GM18951 (cell line): ENCODE results near the gene TREH.

Experiments
- POLR2A ChIP-seq: IDR thresholded peaks from 4 replicates; pipeline ENCODE4 v1.6.1; 2011; ENCODE audit warnings: mild to moderate bottlenecking; ENCODE audit not compliant: insufficient read length, insufficient read depth; ENCODE audit errors: extremely low read depth
- in situ Hi-C: fragments of 300-500 bp; cut with MboI; formaldehyde crosslinking; loops from one replicate; pipeline ENCODE4 v1.12.0; 2022; ENCODE audit warnings: low sequenced_read_pairs, mixed read lengths, inconsistent platforms; ENCODE audit not compliant: unreplicated experiment

TREH gene

DNA sequence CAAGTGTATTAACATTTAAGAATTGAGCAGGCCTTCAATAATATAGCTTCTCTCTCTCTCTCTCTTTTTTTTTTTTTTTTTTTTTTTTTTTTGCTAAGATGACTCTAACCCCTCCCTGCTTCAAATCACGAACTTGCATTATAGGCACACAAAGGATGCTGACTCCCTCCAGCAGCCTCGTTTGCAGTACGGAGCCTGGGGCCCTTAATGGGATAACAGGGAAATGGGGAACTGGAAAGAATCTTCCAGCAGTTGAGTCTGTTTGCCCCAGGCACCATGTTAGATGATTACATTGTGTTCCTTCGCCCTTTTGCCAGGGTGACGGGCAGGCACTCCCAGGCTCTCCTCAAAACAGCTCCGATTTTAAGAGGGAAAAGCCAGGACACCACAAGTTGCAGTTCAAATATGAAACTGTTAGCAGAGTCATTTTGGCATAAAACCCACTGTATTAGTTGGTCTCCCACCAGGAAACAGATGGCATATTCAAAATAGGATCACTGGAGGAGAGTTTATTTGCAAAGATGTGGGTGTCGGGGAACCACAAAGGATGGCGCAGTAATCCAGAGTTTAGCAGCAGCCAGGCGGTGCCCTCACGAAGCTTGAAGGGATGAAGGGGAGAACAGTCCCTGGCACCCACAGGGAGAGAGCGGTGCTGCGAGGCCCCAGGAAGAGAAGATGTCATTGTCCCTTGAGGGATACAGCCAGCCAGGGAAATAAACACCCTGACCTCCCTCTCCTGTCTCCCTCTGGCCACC is 26.5 kb upstream of the TREH start:
- no peak for TF ChIP-seq POLR2A
- in situ Hi-C loops = no loop called here

DNA sequence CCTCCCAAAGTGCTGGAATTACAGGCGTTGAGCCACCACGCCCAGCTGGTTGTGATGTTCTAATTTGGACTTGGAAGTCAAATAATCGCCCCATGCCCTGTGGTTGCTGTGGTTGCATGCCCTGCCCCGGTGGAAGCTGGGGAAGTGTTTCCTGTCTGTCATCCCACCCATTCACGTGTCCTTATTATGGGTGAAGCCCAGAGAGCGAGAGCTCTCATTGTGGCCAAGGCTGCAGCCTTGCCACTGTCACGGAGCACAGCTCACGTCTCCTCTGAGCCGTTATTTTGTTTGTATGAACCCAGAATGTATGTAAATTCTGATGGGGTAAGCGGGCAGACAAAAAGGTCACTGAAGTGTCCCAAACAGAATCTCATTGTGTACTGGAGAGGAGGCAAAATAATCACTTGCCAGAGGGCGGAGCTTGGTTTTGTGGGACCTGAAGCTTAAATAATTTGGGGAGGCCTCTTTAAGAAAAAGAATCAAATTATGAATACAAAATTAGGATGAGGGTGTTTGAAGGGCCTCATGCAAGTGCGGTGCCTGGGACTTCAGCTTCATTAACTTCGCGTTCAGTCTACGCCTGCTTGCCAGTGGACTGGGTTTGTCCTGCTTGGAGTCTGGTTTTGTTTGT is 25.8 kb upstream of the TREH start:
- TF ChIP-seq POLR2A = no peak
- in situ Hi-C loops = no loop called here

DNA sequence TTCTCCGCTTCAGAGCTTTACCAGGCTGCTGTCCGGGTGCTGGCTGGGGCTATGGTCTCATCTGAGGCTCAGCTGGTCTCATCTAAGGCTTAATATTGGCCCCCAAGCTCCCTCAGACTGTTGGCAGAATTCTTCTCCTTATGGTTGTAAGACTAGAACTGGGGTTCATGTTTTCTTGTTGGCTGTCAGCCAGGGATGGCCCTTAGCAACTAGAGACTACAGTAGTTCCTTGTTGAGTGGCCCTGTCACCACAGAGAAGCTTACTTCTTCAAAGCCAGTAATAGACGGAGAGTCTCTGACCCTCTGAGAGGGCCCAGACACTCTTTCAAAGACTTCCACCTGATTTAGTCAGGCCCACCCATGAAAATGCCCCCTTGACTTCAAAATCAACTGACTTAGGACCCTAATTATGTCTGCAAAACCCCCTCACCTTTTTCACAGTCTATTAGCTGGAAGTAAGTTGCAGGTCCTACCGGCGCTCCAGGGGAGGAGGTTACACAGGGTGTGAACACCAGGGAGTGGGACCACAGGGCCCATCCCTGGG is 24.2 kb upstream of the TREH start:
- no peak for TF ChIP-seq POLR2A
- in situ Hi-C loops = no loop called here

DNA sequence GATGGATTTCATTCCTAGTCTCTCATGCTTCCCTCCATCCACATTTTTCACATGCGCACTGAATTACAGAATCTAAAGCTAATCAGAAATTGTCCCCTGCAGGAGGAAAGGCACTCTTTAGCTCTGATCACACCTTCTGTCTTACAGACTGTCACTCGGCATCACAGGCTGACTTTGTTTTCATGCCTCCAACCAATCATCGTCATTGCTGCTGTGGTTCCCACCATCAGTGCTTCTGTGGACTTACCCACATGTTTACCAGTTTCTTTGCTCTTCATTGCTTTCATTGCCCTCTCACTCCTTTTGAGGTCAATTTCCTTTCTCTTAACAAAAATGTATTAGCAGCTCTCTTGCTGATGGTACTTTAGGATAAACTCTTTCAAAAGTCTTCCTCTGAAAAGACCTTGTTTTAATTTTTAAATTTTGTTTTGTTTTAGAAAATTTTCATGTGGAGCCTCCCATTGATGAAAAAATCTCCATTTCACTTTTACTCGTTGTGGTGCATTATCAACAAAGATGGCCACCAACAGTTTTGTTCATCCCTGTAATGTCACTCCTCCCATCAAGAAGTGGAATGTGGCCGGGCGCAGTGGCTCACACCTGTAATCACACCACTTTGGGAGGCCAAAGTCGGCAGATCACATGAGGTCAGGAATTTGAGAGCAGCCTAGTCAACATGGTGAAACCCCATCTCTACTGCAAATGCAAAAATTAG is 20.2 kb upstream of the TREH start:
- in situ Hi-C loops = loop anchor here (25.0 kb wide), 1 partner anchor 238 kb away; the partner anchor contains the start of gene BCL9L
- no peak for TF ChIP-seq POLR2A

DNA sequence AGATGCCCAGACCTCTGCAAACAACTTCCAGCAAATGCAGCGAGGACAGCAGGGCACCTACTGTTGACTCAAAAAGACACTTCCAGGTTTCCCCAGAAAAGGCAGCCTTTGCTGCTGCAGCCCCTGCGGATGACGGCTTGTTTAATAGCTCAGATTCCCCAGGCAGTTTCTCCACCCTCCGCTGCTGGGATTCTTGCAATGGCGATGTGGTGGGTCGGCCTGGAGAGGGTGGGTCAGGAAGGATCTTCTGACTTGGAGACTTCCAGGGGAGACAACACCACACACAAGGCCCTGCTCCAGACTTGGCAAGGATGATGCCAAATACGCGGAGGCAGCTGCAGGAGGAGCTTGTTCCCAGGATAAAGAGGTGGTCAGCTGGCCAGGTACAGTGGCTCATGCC is 17.9 kb upstream of the TREH start:
- TF ChIP-seq POLR2A = no peak
- in situ Hi-C loops = loop anchor here (25.0 kb wide), 1 partner anchor 240 kb away; the partner anchor contains the start of gene BCL9L

DNA sequence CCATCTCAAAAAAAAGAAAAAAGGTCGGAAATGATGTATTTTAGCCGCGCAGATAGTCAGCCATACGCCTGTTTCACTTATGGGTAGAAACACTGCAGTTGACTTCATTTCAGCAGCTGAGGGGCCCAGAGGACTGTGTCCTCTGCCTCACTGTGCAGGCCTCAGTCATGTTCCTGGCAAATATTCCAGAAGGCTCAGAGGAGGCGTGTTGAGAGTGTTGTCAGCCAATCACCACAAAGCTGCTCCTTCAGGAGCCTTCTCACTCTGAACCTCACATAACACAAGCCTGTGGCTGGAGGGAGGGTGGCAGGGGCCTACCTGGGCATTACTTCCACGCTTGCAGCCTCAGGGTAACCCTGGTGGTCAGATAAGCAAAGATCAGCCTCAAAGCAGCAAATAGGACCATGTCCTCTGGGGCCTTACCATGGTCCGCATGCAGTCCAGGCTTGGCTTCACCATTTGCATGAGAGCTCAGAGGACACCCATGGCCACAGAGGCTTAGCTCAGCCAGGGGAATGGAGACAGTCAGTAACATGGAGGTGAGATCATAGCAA is 17.3 kb upstream of the TREH start:
- TF ChIP-seq POLR2A = no peak
- in situ Hi-C loops = loop anchor here (25.0 kb wide), 1 partner anchor 241 kb away; the partner anchor contains the start of gene BCL9L

DNA sequence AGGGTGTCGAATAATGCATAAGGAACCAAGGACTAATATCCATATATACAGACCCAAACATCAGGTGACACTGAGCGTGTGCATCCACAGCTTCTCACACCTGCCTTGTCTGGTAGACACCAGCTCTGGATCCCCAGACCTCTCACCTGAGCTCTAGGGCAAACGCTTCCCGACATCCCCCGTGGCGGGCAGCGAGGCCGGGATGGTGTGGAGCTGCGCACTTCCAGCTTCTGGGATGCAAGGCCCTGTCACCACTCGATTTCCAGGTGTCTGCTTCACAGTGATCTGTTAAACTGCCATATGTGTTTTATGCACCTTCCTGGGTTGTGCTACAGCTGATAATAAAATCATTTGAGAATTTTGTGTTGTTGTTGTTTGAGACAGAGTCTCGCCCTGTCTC is 15.3 kb upstream of the TREH start:
- TF ChIP-seq POLR2A = no peak
- in situ Hi-C loops = loop anchor here (25.0 kb wide), 1 partner anchor 243 kb away; the partner anchor contains the start of gene BCL9L

DNA sequence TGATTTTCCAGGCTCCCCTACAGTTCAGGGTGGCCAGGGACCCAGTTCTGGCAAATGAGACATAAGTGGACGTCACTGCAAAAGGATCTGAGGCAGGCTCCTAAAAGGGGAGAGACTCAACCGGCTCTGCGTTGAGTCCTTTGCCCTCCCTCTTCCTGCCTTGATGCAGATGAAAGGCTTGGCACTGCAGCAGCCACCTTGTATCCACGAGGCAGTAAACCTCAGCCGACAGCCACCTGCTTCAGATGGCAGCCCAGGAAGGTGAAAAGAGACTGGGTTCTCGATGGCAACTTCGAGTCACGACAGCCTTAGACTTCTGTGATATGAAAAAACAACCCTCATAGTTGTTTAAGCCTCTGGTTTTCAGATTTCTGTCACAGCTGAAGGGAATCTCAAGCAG is 14.7 kb upstream of the TREH start:
- in situ Hi-C loops = loop anchor here (25.0 kb wide), 1 partner anchor 243 kb away; the partner anchor contains the start of gene BCL9L
- no peak for TF ChIP-seq POLR2A

DNA sequence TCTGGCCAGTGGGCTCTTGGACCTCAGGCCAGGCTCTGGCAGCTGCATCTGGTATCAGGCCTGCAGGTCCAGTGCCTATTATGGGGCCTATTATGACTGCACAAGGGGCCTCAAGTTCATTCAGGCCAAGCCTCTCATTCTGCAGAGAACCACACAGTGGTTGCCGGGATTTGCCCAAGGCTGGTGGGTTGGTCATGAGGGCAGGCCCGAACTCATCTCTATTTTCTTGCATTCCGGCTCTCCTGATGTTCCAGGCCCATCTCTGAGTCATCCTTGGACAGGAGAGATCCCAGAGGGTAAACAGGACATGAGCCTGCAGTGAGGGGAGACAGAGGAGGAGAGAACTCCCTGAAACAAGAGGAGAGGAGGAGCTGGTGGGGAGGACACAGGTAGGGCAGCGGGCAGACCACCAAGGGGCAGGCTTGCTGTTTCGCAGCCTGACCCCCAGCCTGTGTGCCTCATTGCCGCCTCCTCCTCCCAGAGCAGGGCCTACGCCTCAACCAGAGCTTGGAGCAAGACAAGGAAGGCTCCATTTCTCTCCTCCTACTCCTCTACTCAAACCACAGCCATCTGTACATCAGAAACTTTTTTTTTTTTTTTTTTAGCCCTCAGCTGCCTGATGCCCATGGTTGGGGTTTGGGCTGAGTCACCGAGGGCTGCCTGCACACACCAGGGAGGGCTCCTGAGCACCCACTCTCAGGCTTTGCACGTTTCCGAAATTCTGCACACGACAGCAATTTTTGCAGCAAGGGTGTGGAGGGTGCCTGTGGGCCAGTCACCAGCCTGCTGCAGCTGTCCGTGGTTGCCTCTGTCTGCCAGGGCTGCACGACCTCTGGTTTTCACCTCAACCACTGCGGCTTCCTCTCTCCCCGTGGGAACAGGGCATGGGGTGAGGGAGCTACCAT is 12.7 kb upstream of the TREH start:
- in situ Hi-C loops = loop anchor here (25.0 kb wide), 1 partner anchor 245 kb away; the partner anchor contains the start of gene BCL9L
- TF ChIP-seq POLR2A = no peak

DNA sequence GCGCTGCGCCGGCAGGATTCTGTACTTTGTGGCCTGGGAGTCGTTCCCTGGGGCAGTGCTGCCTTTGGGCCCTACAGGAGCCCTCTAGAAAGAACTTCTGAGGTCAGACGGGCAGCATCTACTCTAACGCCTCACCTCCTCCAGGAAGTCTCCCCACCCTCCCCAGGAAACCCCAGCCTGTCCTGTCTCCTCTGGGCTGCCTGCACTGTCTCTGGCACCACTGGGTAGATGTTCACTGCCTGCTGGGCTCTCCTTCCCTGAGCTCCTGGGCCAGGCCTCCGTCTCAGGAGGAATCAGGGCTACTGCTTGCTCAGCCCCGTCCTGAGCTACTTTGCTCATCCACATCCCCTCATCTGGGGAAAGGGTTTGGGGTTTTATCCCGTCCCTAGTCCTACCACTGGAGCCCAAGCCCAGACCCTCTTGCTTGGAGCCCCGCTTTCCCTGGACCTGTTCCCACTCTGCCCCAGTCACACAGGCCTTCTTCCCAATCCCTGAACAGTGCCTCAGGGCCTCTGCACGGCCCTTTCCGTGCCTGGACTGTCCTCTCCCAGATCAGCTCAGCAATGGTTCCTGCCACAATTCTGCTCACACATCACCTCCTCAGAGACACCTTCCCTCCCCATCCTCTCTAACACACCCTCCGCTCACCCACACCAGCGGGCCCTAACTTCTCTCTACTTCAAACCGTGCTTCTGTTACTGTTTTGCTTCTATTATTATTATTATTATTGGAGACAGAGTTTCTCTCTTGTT is 11.3 kb upstream of the TREH start:
- no peak for TF ChIP-seq POLR2A
- in situ Hi-C loops = loop anchor here (25.0 kb wide), 1 partner anchor 247 kb away; the partner anchor contains the start of gene BCL9L

DNA sequence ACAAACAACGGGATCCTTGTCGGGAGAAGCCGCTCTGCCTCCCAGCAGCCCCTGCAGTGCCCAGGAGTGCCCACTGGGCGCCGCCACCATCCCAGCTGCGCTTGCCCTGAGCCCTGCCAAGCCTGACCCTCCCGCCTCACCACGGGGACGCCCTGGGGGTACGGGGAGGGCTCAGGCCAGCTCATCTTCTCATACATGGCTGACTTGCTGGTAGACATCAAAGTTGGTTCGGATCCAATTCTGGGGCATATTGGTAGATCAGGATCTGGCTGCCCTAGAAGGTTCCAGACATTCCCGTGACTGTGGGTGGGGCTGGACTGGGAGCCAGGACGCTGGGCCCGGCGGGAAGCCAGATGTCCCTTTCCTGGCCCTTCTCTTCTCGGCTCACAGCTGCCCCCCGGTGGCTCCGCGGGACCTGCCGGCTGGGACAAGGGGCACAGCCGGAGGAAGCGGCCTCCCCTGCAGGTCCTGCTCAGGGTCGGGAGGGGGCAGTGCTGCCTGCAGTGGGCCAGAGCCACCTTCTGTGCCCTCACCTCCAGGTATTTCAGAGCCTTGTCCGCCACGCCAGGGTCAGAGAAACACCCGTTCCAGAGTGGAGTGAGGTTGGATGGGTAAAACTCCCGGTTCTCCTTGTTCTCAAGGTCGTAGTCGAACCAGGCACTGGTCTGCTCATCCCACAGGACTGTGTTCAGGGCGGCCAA is 10.6 kb upstream of the TREH start:
- in situ Hi-C loops = loop anchor here (25.0 kb wide), 1 partner anchor 247 kb away; the partner anchor contains the start of gene BCL9L
- TF ChIP-seq POLR2A = no peak
